BLaER1 treated with 17β-estradiol and CSF1 and Interleukin-3, amounts not matched to agents 10 nM and 100 nM (cell line): Measurements from ENCODE around the gene SPATA2.

Source experiments
- H3K27ac ChIP-seq, 11 experiments: shearing (Covaris generic); formaldehyde crosslinking; 2 replicates each; pipeline ENCODE4 v1.8.1; 2022
- H3K27me3 ChIP-seq, 11 experiments: shearing (Covaris generic); formaldehyde crosslinking; 2 replicates each; pipeline ENCODE4 v1.8.1; 2022
- H3K36me3 ChIP-seq, 11 experiments: shearing (Covaris generic); formaldehyde crosslinking; 2 replicates each; pipeline ENCODE4 v1.8.1; 2022
- H3K4me1 ChIP-seq, 10 experiments: shearing (Covaris generic); formaldehyde crosslinking; 2 replicates each; pipeline ENCODE4 v1.8.1; 2022
- H3K4me2 ChIP-seq, 11 experiments: shearing (Covaris generic); formaldehyde crosslinking; 2 replicates each; pipeline ENCODE4 v1.8.1; 2022
- H3K4me3 ChIP-seq, 10 experiments: shearing (Covaris generic); formaldehyde crosslinking; 2 replicates each; pipeline ENCODE4 v1.8.1; 2022
- H3K9ac ChIP-seq, 11 experiments: shearing (Covaris generic); formaldehyde crosslinking; 2 replicates each; pipeline ENCODE4 v1.8.1; 2022
- H3K9me3 ChIP-seq, 11 experiments: shearing (Covaris generic); formaldehyde crosslinking; replicated peaks in 1 of 11; 2 replicates each; pipeline ENCODE4 v1.8.1; 2022
- H4K20me1 ChIP-seq, 11 experiments: shearing (Covaris generic); formaldehyde crosslinking; 2 replicates each; pipeline ENCODE4 v1.8.1; 2022
- Cebpa-rat ChIP-seq, 11 experiments: shearing (Covaris generic); IDR thresholded peaks; 2 replicates each; pipeline ENCODE4 v1.8.1; 2022

The SPATA2 gene

GRCh38 chr20:49937027-49937929, 21.9 kb upstream of the SPATA2 start:
- H3K9me3 ChIP-seq: peaks cover 0 to 7% (median 0%) of the 10 kb centered on the region in 11 experiments; a peak in 3 of 22 replicates
- peaks cover 32 to 42% (median 37%) of the 10 kb centered on the region in 11 experiments for H3K36me3 ChIP-seq
- H3K9ac ChIP-seq: peak overlapping the region; percentile 93 to 99 (median 98)
- H4K20me1 ChIP-seq: peaks cover 52 to 60% (median 56%) of the 10 kb centered on the region in 11 experiments
- H3K4me3 ChIP-seq: peak overlapping the region; percentile 72 to 100 (median 99)
- no peaks in the 10 kb centered on the region for H3K27me3 ChIP-seq
- TF ChIP-seq Cebpa-rat (IDR thresholded peaks at IDR 0.05): no peak
- peak overlapping the region; percentile 96 to 100 (median 99) for H3K4me2 ChIP-seq
- peak overlapping the region; percentile 85 to 99 (median 97); a peak in 21 of 22 replicates for H3K27ac ChIP-seq
- H3K4me1 ChIP-seq: peaks cover 47 to 64% (median 59%) of the 10 kb centered on the region in 10 experiments

GRCh38 chr20:49936153-49937026, 21.1 kb upstream of the SPATA2 start, which contains the start of gene RNF114:
Gene RNF114, plus strand, starts transcription at chr20:49936397. Its CDS starts 16 bp downstream, at chr20:49936413.
- TF ChIP-seq Cebpa-rat (IDR thresholded peaks at IDR 0.05): peak in 1 of 11 experiments; percentile 41; a peak in 1 of 22 replicates
- no peaks in the 10 kb centered on the region for H3K27me3 ChIP-seq
- peak within 1 kb of the TSS; percentile 93 to 99 (median 98) for H3K9ac ChIP-seq
- H3K4me3 ChIP-seq: peak within 1 kb of the TSS; percentile 72 to 100 (median 99)
- peaks cover 23 to 34% (median 29%) of the 10 kb centered on the region in 11 experiments for H3K36me3 ChIP-seq
- H3K9me3 ChIP-seq: peaks cover 0 to 7% (median 0%) of the 10 kb centered on the region in 11 experiments; a peak in 3 of 22 replicates
- H4K20me1 ChIP-seq: peaks cover 43 to 51% (median 47%) of the 10 kb centered on the region in 11 experiments
- H3K27ac ChIP-seq: peak within 1 kb of the TSS; percentile 85 to 99 (median 97)
- H3K4me2 ChIP-seq: peak within 1 kb of the TSS; percentile 96 to 100 (median 99)
- H3K4me1 ChIP-seq: peaks cover 47 to 64% (median 58%) of the 10 kb centered on the region in 10 experiments

- peaks cover 17 to 27% (median 22%) of the 10 kb centered on the region in 11 experiments; a peak in 21 of 22 replicates for H3K36me3 ChIP-seq
- peaks cover 0 to 7% (median 0%) of the 10 kb centered on the region in 11 experiments; a peak in 3 of 22 replicates for H3K9me3 ChIP-seq
- peak overlapping the region; percentile 72 to 100 (median 99); a peak in 16 of 20 replicates for H3K4me3 ChIP-seq
- peaks cover 47 to 62% (median 56%) of the 10 kb centered on the region in 10 experiments for H3K4me1 ChIP-seq
- peaks cover 37 to 44% (median 40%) of the 10 kb centered on the region in 11 experiments; a peak in 21 of 22 replicates for H4K20me1 ChIP-seq
- H3K9ac ChIP-seq: peak overlapping the region in 10 of 11 experiments; percentile 43 to 99 (median 98); a peak in 17 of 22 replicates
- no peaks in the 10 kb centered on the region for H3K27me3 ChIP-seq
- peak overlapping the region; percentile 41 to 83 (median 66) for H3K4me2 ChIP-seq
- peak overlapping the region; percentile 55 to 99 (median 97) for H3K27ac ChIP-seq
- TF ChIP-seq Cebpa-rat (IDR thresholded peaks at IDR 0.05): no peak
Observed at GRCh38 chr20:49935746-49936152, 20.4 kb upstream of the SPATA2 start.

- TF ChIP-seq Cebpa-rat (IDR thresholded peaks at IDR 0.05): no peak
- no peak overlapping the region for H3K4me3 ChIP-seq
- H3K27me3 ChIP-seq: no peaks in the 10 kb centered on the region
- H3K9ac ChIP-seq: peak overlapping the region in 4 of 11 experiments; percentile 2 to 35 (median 24); a peak in 6 of 22 replicates
- H3K36me3 ChIP-seq: no peaks in the 10 kb centered on the region
- no peaks in the 10 kb centered on the region for H3K9me3 ChIP-seq
- peaks cover 4 to 28% (median 14%) of the 10 kb centered on the region in 10 experiments; a peak in 17 of 20 replicates for H3K4me1 ChIP-seq
- no peaks in the 10 kb centered on the region for H4K20me1 ChIP-seq
- peak overlapping the region in 8 of 11 experiments; percentile 2 to 66 (median 50); a peak in 11 of 22 replicates for H3K27ac ChIP-seq
- H3K4me2 ChIP-seq: peak overlapping the region in 3 of 11 experiments; percentile 15 to 52 (median 18); a peak in 4 of 22 replicates
Observed at GRCh38 chr20:49929142-49929494, 13.8 kb upstream of the SPATA2 start.

- H3K4me3 ChIP-seq: no peak overlapping the region
- H3K27me3 ChIP-seq: no peaks in the 10 kb centered on the region
- no peaks in the 10 kb centered on the region for H4K20me1 ChIP-seq
- peak in 4 of 11 experiments; percentile 42 to 76 (median 67); a peak in 8 of 22 replicates for TF ChIP-seq Cebpa-rat (IDR thresholded peaks at IDR 0.05)
- no peaks in the 10 kb centered on the region for H3K36me3 ChIP-seq
- H3K27ac ChIP-seq: peak overlapping the region in 8 of 11 experiments; percentile 2 to 66 (median 52); a peak in 12 of 22 replicates
- peaks cover 4 to 23% (median 10%) of the 10 kb centered on the region in 10 experiments; a peak in 14 of 20 replicates for H3K4me1 ChIP-seq
- peak overlapping the region in 5 of 11 experiments; percentile 20 to 35 (median 27); a peak in 7 of 22 replicates for H3K9ac ChIP-seq
- H3K9me3 ChIP-seq: no peaks in the 10 kb centered on the region
- peak overlapping the region in 8 of 11 experiments; percentile 1 to 52 (median 16); a peak in 6 of 22 replicates for H3K4me2 ChIP-seq
Observed at GRCh38 chr20:49928411-49929141, 13.2 kb upstream of the SPATA2 start.

GRCh38 chr20:49925901-49926454, 10.6 kb upstream of the SPATA2 start:
- TF ChIP-seq Cebpa-rat (IDR thresholded peaks at IDR 0.05): no peak
- no peaks in the 10 kb centered on the region for H3K27me3 ChIP-seq
- no peaks in the 10 kb centered on the region for H3K9me3 ChIP-seq

GRCh38 chr20:49924247-49924646, 8.9 kb upstream of the SPATA2 start:
- Histone ChIP-seq H3K9ac (no peak overlapping the region), H3K4me3 (no peak overlapping the region), H3K4me2 (no peak overlapping the region), H4K20me1 (no peaks in the 10 kb centered on the region), H3K27me3 (no peaks in the 10 kb centered on the region), H3K36me3 (no peaks in the 10 kb centered on the region), H3K4me1 (peaks cover 4 to 21% (median 9%) of the 10 kb centered on the region in 10 experiments; a peak in 13 of 20 replicates), H3K27ac (no peak overlapping the region), H3K9me3 (no peaks in the 10 kb centered on the region)
- TF ChIP-seq Cebpa-rat (IDR thresholded peaks at IDR 0.05): no peak

More at GRCh38 chr20:49925901-49926454, 10.6 kb upstream of the SPATA2 start:
- peaks cover 4 to 23% (median 9%) of the 10 kb centered on the region in 10 experiments; a peak in 13 of 20 replicates for H3K4me1 ChIP-seq
- H3K36me3 ChIP-seq: no peaks in the 10 kb centered on the region
- H4K20me1 ChIP-seq: no peaks in the 10 kb centered on the region
- H3K4me2 ChIP-seq: peak overlapping the region in 4 of 11 experiments; percentile 13 to 36 (median 24); a peak in 4 of 22 replicates
- H3K4me3 ChIP-seq: no peak overlapping the region
- peak overlapping the region in 2 of 11 experiments; percentile 4 to 29; a peak in 1 of 22 replicates for H3K27ac ChIP-seq
- no peak overlapping the region for H3K9ac ChIP-seq
